ENCODE measurements around the gene TESPA1. TPM values are rescaled to one million over a fixed set of nuclear protein-coding genes. Genes with fewer than 3 reads are reported as not detected.
A peak's percentile ranks its signal among the peaks of the same experiment; 100 is the strongest.

Gene TESPA1
- total RNA-seq, 3 donors from 2014 or later (not counting 1 experiment from before 2014, with no cell fraction given), result 39.9 to 59.6 (median 53.5) TPM

GRCh38 chr12:54993181-54993835 is 8.7 kb upstream of the TESPA1 start:
- WGBS (ENCODE audit: insufficient coverage), result 36% methylated on average over 12 of the region's 12 CpGs
- Mint-ChIP-seq H3K27me3 (ENCODE audit: low read depth in 2 of 2) (peaks cover 6 to 7% of the 10 kb centered on the region in 2 donors), H3K4me3 (no peak overlapping the region), H3K36me3 (no peaks in the 10 kb centered on the region), H3K4me1 (peaks cover 23 to 29% of the 10 kb centered on the region in 2 donors), H3K27ac (no peak overlapping the region), H3K9me3 (no peaks in the 10 kb centered on the region)
- ATAC-seq, result peak; percentile 88 to 94 (median 90)
- H3K9me3 ChIP-seq (ENCODE audit: control insufficient read depth, insufficient read depth, low read length), result no peaks in the 10 kb centered on the region
- H3K27me3 ChIP-seq (ENCODE audit: control insufficient read depth, insufficient read depth, low read length), result no peaks in the 10 kb centered on the region
- TF ChIP-seq CTCF (IDR thresholded peaks at IDR 0.05), result peak; percentile 97
- intact Hi-C loops (cut with micrococcal nuclease), result loop anchor here (1.0 kb wide), 4 partner anchors 75 to 150 kb away; partner anchors contain the start of gene MUCL1
- DNase-seq, result peak; percentile 37 to 91
- peaks cover 8% of the 10 kb centered on the region for H3K4me1 ChIP-seq (ENCODE audit: control insufficient read depth, insufficient read depth, low read length)
- H3K36me3 ChIP-seq (ENCODE audit: control insufficient read depth, insufficient read depth, low read length), result no peaks in the 10 kb centered on the region
- no peak overlapping the region for H3K4me3 ChIP-seq (ENCODE audit: low read length)
- H3K27ac ChIP-seq (ENCODE audit: low read length), result no peak overlapping the region

- H3K36me3 ChIP-seq (ENCODE audit: control insufficient read depth, insufficient read depth, low read length), result no peaks in the 10 kb centered on the region
- peaks cover 6 to 7% of the 10 kb centered on the region in 2 donors for H3K27me3 Mint-ChIP-seq (ENCODE audit: low read depth in 2 of 2)
- H3K4me1 ChIP-seq (ENCODE audit: control insufficient read depth, insufficient read depth, low read length), result peaks cover 8% of the 10 kb centered on the region
- peak overlapping the region; percentile 68 to 83 for H3K27ac Mint-ChIP-seq
- H3K27ac ChIP-seq (ENCODE audit: low read length), result peak overlapping the region; percentile 67
- TF ChIP-seq CTCF (IDR thresholded peaks at IDR 0.05), result no peak
- no peaks in the 10 kb centered on the region for H3K9me3 Mint-ChIP-seq
- H3K36me3 Mint-ChIP-seq, result no peaks in the 10 kb centered on the region
- no peaks in the 10 kb centered on the region for H3K9me3 ChIP-seq (ENCODE audit: control insufficient read depth, insufficient read depth, low read length)
- H3K27me3 ChIP-seq (ENCODE audit: control insufficient read depth, insufficient read depth, low read length), result no peaks in the 10 kb centered on the region
- H3K4me1 Mint-ChIP-seq, result peaks cover 23 to 29% of the 10 kb centered on the region in 2 donors
- intact Hi-C loops (cut with micrococcal nuclease), result no loop called here
- DNase-seq, result peak in 1 of 2 donors; percentile 45
- no peak overlapping the region for H3K4me3 Mint-ChIP-seq
- no peak overlapping the region for H3K4me3 ChIP-seq (ENCODE audit: low read length)
- no peak for ATAC-seq
- WGBS (ENCODE audit: insufficient coverage), result 73% methylated on average over 5 of the region's 5 CpGs
Measured at GRCh38 chr12:54991991-54992375, 7.4 kb upstream of the TESPA1 start.

GRCh38 chr12:54991161-54991990 is 6.8 kb upstream of the TESPA1 start:
- H3K9me3 Mint-ChIP-seq, result no peaks in the 10 kb centered on the region
- peak overlapping the region; percentile 65 for H3K4me3 Mint-ChIP-seq
- no peaks in the 10 kb centered on the region for H3K36me3 Mint-ChIP-seq
- no peaks in the 10 kb centered on the region for H3K27me3 ChIP-seq (ENCODE audit: control insufficient read depth, insufficient read depth, low read length)
- H3K4me1 ChIP-seq (ENCODE audit: control insufficient read depth, insufficient read depth, low read length), result peaks cover 8% of the 10 kb centered on the region
- ATAC-seq (peak; percentile 49 to 54 (median 52)), DNase-seq (peak in 1 of 2 donors; percentile 72)
- intact Hi-C loops (cut with micrococcal nuclease), result no loop called here
- H3K36me3 ChIP-seq (ENCODE audit: control insufficient read depth, insufficient read depth, low read length), result no peaks in the 10 kb centered on the region
- peaks cover 23 to 29% of the 10 kb centered on the region in 2 donors for H3K4me1 Mint-ChIP-seq
- peaks cover 6 to 7% of the 10 kb centered on the region in 2 donors for H3K27me3 Mint-ChIP-seq (ENCODE audit: low read depth in 2 of 2)
- 67% methylated on average over 8 of the region's 9 CpGs for WGBS (ENCODE audit: insufficient coverage)
- H3K9me3 ChIP-seq (ENCODE audit: control insufficient read depth, insufficient read depth, low read length), result no peaks in the 10 kb centered on the region
- H3K4me3 ChIP-seq (ENCODE audit: low read length), result no peak overlapping the region
- peak overlapping the region; percentile 67 for H3K27ac ChIP-seq (ENCODE audit: low read length)
- peak overlapping the region; percentile 68 to 83 for H3K27ac Mint-ChIP-seq
- no peak for TF ChIP-seq CTCF (IDR thresholded peaks at IDR 0.05)

Measured in natural killer cell (primary cell).